HUES6 (cell line): ENCODE data around the gene SPEN.
"Not testable (repeated sequence)": the region's sequence is repeated elsewhere in the genome, so short reads cannot be mapped to it uniquely, and the experiment has no call there.

Experiments
- H3K27ac ChIP-seq: 2 replicates; pipeline ENCODE4 v1.7.0; 2013; ENCODE audit warnings: low read depth, mild to moderate bottlenecking, low read length, inconsistent platforms
- H3K27me3 ChIP-seq: 2 replicates; pipeline ENCODE4 v1.6.1; 2013; ENCODE audit warnings: low read length; ENCODE audit not compliant: control insufficient read depth, insufficient read depth
- H3K36me3 ChIP-seq: 2 replicates; pipeline ENCODE4 v1.6.1; 2013; ENCODE audit warnings: low read length; ENCODE audit not compliant: control insufficient read depth, insufficient read depth
- H3K4me1 ChIP-seq: 2 replicates; pipeline ENCODE4 v1.6.1; 2013; ENCODE audit warnings: low read length; ENCODE audit not compliant: control insufficient read depth, insufficient read depth
- H3K4me3 ChIP-seq: 2 replicates; pipeline ENCODE4 v1.5.1; 2013; ENCODE audit warnings: low read depth, low read length
- H3K9ac ChIP-seq: one replicate; pipeline ENCODE4 v1.6.1; 2013; ENCODE audit warnings: mild to moderate bottlenecking, low read length
- H3K9me3 ChIP-seq: 2 replicates; pipeline ENCODE4 v1.6.1; 2013; ENCODE audit warnings: low read depth, low read length; ENCODE audit not compliant: control insufficient read depth, insufficient read depth

Gene SPEN

DNA sequence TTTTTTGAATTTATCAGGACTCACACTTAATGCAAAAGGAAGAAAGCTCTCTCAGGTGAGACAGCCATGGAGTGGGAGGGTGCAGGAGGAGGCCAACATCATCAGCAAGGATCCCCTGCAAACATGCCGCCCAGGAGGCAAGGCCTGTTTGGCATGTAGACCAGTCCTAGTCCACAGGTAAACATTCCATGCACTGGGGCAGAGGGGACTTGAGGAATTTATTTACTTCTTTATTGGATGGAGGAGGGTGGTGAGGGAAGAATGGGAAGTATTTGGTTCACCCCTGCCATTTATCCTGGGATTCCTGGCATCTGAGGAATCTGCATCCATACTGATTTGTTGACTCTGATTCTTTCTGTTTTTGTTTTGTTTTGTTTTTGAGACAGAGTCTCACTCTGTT is 38.6 kb upstream of the SPEN start:
- H3K4me3 ChIP-seq: no peak overlapping the region
- H3K36me3 ChIP-seq: no peaks in the 10 kb centered on the region
- H3K9me3 ChIP-seq: no peaks in the 10 kb centered on the region
- H3K27me3 ChIP-seq: no peaks in the 10 kb centered on the region
- H3K27ac ChIP-seq: no peak overlapping the region
- peaks cover 8% of the 10 kb centered on the region for H3K4me1 ChIP-seq
- H3K9ac ChIP-seq: no peak overlapping the region

DNA sequence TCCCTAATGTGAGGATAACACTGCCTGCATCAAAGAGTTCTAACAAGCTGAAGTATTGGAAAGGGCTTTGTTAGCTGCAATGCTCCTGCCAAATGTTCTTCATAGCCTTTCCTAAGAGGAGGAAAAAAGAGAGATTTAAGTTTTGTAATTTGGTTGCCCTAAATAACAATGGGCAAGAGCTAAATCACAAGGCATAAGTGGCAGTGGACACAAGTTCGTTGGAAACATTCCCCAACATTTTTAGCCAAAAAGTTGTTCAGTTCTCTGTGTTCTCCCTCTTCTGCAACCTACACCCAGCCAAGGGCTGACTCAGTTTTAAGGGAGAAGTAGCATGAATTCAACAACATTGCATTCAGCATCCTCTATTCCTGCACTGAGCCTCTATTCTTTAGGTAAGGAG is 37.4 kb upstream of the SPEN start:
- H3K9ac ChIP-seq: no peak overlapping the region
- no peak overlapping the region for H3K4me3 ChIP-seq
- H3K9me3 ChIP-seq: no peaks in the 10 kb centered on the region
- H3K36me3 ChIP-seq: no peaks in the 10 kb centered on the region
- no peak overlapping the region for H3K27ac ChIP-seq
- no peaks in the 10 kb centered on the region for H3K27me3 ChIP-seq
- peaks cover 8% of the 10 kb centered on the region for H3K4me1 ChIP-seq

GRCh38 chr1:15816674-15817073 is 30.8 kb upstream of the SPEN start:
- Histone ChIP-seq H3K4me1 (peaks cover 3% of the 10 kb centered on the region; the same call in 1 of the 2 replicates), H3K9me3 (no peaks in the 10 kb centered on the region), H3K27me3 (no peaks in the 10 kb centered on the region), H3K9ac (no peak overlapping the region), H3K4me3 (no peak overlapping the region), H3K36me3 (no peaks in the 10 kb centered on the region), H3K27ac (no peak overlapping the region)

DNA sequence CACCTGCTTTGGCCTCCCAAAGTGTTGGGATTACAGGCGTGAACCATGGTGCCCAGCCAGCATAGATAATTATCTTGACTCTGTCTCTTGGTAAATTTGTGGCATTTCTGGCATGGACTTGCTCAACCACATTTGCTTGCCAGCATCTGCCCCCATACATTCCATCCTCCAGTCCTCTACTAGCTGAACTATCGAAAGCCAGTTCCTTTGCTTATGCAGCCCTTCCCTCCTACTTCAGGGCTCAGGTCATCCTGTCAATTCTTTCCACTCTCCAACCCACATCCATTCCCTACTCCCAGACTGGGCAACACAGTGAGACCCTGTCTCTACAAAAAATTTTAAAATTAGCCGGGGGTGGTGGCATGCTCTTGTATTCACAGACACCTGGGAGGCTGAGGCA is 27.0 kb upstream of the SPEN start:
- H3K27ac ChIP-seq: no peak overlapping the region
- H3K4me1 ChIP-seq: peaks cover 3% of the 10 kb centered on the region; the same call in 1 of the 2 replicates

GRCh38 chr1:15825800-15826199 is 21.7 kb upstream of the SPEN start:
- H3K4me3 ChIP-seq: no peak overlapping the region
- H3K4me1 ChIP-seq: peaks cover 15% of the 10 kb centered on the region
- no peaks in the 10 kb centered on the region for H3K27me3 ChIP-seq
- no peaks in the 10 kb centered on the region for H3K36me3 ChIP-seq
- no peak overlapping the region for H3K9ac ChIP-seq
- H3K27ac ChIP-seq: no peak overlapping the region
- H3K9me3 ChIP-seq: no peaks in the 10 kb centered on the region

More for the DNA sequence above, 27.0 kb upstream of the SPEN start:
- Histone ChIP-seq H3K36me3 (no peaks in the 10 kb centered on the region), H3K9ac (no peak overlapping the region), H3K4me3 (no peak overlapping the region), H3K27me3 (no peaks in the 10 kb centered on the region), H3K9me3 (no peaks in the 10 kb centered on the region)

DNA sequence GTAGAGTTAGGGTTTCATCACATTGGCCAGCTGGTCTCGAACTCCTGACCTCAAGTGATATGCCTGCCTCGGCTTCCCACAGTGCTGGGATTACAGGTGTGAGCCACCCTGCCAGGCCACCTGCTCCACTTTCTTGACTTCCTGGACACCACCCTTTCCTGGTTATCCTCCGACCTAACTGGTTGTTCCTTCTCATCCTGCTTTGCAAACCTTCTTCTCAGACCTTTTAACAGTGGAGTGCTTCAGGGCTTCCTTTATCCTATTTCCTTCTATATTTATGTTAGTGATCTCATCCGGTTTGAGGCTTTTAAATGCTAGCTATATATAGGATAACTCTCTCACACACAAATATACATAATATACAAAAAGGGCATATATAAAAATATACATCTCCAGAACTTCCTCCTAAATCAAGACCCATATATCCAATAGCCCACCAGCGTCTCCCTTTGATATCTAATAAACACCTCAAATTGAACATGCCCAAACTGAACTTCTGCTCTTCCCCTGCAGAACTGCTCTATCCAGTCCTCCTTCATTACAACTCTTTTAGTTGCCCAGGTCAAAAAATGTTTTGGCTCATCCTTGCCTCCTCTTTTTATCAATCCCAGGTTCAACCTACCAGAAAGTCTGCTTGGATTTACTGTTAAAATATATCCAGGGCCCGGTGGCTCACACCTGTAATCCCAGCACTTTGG is 20.5 kb upstream of the SPEN start:
- H3K36me3 ChIP-seq: no peaks in the 10 kb centered on the region
- H3K27me3 ChIP-seq: no peaks in the 10 kb centered on the region
- no peaks in the 10 kb centered on the region for H3K9me3 ChIP-seq
- H3K4me1 ChIP-seq: peaks cover 16% of the 10 kb centered on the region
- H3K27ac ChIP-seq: no peak overlapping the region
- no peak overlapping the region for H3K4me3 ChIP-seq
- H3K9ac ChIP-seq: no peak overlapping the region

DNA sequence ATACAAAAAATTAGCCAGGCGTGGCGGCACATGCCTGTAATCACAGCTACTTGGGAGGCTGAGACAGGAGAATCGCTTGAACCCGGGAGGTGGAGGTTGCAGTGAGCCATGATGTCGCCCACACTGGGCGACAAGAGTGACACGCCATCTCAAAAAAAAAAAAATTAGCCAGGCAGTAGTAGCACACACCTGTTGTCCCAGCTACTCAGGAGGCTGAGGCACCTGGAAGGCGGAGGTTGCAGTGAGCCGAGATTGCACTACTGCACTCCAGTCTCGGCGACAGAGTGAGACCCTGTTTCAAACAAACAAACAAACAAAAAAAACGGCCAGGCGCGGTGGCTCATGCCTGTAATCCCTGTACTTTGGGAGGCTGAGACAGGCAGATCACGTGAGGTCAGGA is 19.9 kb upstream of the SPEN start:
- not testable (repeated sequence) for H3K4me3 ChIP-seq, H3K27ac ChIP-seq, H3K9ac ChIP-seq, H3K27me3 ChIP-seq, H3K9me3 ChIP-seq, H3K36me3 ChIP-seq
- H3K4me1 ChIP-seq: peaks cover 16% of the 10 kb centered on the region

- H3K27me3 ChIP-seq, H3K9me3 ChIP-seq, H3K36me3 ChIP-seq, H3K4me3 ChIP-seq, H3K27ac ChIP-seq, H3K9ac ChIP-seq: not testable (repeated sequence)
- H3K4me1 ChIP-seq: peaks cover 19% of the 10 kb centered on the region
These were observed 18.6 kb upstream of the SPEN start for GRCh38 chr1:15828931-15829330.

- H3K36me3 ChIP-seq: no peaks in the 10 kb centered on the region
- no peak overlapping the region for H3K4me3 ChIP-seq
- H3K27me3 ChIP-seq: no peaks in the 10 kb centered on the region
- no peak overlapping the region for H3K9ac ChIP-seq
- H3K27ac ChIP-seq: no peak overlapping the region
- no peaks in the 10 kb centered on the region for H3K9me3 ChIP-seq
- H3K4me1 ChIP-seq: peaks cover 19% of the 10 kb centered on the region
These were observed 17.2 kb upstream of the SPEN start for GRCh38 chr1:15830258-15830657.

DNA sequence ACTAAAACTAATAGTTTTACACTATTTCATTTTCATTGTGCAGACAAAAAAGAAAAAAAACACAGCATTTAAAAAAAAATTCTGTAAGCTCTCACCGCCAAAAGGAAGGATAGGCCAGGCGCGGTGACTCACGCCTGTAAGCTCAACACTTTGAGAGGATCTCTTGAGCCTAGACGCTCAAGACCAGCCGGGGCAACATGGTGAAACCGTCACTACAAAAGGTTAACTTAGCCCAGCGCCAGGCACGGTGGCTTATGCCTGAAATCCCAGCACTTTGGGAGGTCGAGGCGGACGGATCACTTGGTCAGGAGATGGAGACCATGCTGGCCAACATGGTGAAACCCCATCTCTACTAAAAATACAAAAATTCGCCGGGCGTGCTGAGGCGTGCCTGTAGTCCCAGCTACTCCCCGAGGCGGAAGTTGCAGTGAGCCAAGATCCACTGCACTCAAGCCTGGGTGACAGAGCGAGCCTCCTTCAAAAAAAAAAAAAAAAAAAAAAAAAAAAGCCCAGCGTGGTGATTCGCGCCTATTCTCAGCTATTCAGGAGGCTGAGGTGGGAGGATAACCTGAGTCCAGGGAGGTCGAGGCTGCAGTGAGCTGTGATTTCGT is 14.3 kb upstream of the SPEN start:
- H3K36me3 ChIP-seq: no peaks in the 10 kb centered on the region
- H3K27ac ChIP-seq: peak overlapping the region; percentile 99; the same call in 1 of the 2 replicates
- peaks cover 19% of the 10 kb centered on the region for H3K4me1 ChIP-seq
- peak overlapping the region; percentile 70 for H3K4me3 ChIP-seq
- H3K9ac ChIP-seq: peak overlapping the region; percentile 66
- H3K27me3 ChIP-seq: no peaks in the 10 kb centered on the region
- no peaks in the 10 kb centered on the region for H3K9me3 ChIP-seq

DNA sequence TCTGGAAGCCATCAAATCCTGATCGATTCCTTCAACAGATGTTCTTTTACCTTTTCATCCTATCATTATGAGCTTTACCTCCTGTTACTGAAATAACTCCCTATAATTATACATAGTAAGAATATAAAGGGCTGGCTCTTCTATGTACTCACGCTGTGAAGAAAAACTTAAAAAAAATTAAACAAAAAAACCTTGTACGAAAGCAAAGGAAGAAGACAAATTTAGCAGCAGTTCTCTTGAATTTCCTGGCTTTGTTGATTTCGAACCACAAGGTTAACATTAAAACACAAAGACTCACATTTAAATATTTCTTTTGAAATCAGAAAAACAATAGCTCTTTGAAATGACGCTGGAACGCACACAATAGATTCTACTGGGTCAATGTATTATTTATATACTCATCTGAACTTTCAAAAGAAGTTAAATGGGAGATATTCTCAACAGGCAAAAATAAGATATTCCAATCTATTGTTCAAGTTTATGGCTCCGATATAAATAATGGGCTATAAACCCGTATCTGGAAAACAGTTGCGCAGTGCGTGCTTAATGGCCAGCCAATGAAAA is 13.6 kb upstream of the SPEN start:
- Histone ChIP-seq H3K27ac (peak overlapping the region; percentile 99; the same call in 1 of the 2 replicates), H3K4me1 (peaks cover 19% of the 10 kb centered on the region), H3K4me3 (peak overlapping the region; percentile 70), H3K9me3 (no peaks in the 10 kb centered on the region), H3K27me3 (no peaks in the 10 kb centered on the region), H3K36me3 (no peaks in the 10 kb centered on the region), H3K9ac (peak overlapping the region; percentile 100)
